Measurements from ENCODE around the gene ST3GAL3. TPM values are rescaled to one million over a fixed set of nuclear protein-coding genes. Genes with fewer than 3 reads are reported as not detected.

ST3GAL3 gene
- total RNA-seq, 2 donors from 2014 or later = 13.8 to 35.0 TPM

DNA sequence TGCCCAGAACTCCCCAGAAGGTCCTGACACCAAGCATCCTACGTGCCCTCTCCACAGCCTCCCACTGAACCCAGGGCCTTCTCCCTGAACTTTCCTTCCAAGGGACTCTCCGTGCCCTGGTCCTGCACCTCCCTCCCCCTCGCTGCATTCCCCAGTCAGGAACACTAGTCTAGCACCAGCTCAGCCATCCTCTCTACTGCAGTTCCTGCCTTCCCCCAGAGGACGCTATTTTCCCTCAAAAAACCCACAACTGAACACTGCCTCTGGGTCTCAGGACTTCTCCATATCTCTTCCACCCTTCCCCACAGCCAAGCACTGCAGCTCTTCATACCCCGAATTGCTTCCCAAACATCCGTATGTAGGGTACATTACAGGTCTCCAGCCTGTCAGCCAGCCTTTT, 213.7 kb downstream of the ST3GAL3 start:
- WGBS = 91% methylated on average over 6 of the region's 6 CpGs

DNA sequence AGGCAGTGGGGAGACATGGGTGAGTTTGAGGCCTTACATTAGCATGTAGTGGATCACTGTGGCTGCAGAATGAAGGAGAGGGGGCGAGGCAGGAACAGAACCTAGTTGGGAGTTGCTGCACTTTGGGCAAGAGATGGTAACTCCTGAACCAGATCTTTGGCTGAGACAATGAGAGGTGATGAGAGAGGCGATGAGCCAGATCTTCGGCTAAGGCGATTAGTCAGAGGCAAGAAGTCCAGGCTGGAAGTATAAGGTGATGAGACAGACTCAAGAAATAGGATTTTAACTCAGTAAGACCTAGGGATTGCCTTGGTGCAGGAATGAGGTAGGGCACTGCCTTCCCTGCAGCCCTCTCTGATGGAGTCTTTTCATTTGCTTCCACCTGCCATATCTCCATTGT, 217.2 kb downstream of the ST3GAL3 start:
- Histone ChIP-seq H3K27me3 (replicated peaks; ENCODE audit: insufficient read depth) (no peaks in the 10 kb centered on the region), H3K9me3 (no peaks in the 10 kb centered on the region), H3K4me1 (replicated peaks) (no peaks in the 10 kb centered on the region), H3K4me3 (no peak overlapping the region), H3K36me3 (no peaks in the 10 kb centered on the region), H3K27ac (no peak overlapping the region)
- DNase-seq (ENCODE audit: low spot score) = no peak
- TF ChIP-seq CTCF (IDR thresholded peaks at IDR 0.05) = no peak
- TF ChIP-seq POLR2A (IDR thresholded peaks at IDR 0.05) = no peak
- no peak for TF ChIP-seq POLR2AphosphoS5 (IDR thresholded peaks at IDR 0.05)
- intact Hi-C loops (cut with DNase I) = no loop called here
- 72% methylated on average over 4 of the region's 4 CpGs for WGBS

More for the DNA sequence above, 213.7 kb downstream of the ST3GAL3 start:
- Histone ChIP-seq H3K4me1 (replicated peaks) (no peaks in the 10 kb centered on the region), H3K4me3 (no peak overlapping the region), H3K27me3 (replicated peaks; ENCODE audit: insufficient read depth) (no peaks in the 10 kb centered on the region), H3K36me3 (no peaks in the 10 kb centered on the region), H3K27ac (no peak overlapping the region), H3K9me3 (no peaks in the 10 kb centered on the region)
- intact Hi-C loops (cut with DNase I) = no loop called here
- TF ChIP-seq POLR2A (IDR thresholded peaks at IDR 0.05) (no peak), POLR2AphosphoS5 (IDR thresholded peaks at IDR 0.05) (no peak), CTCF (IDR thresholded peaks at IDR 0.05) (no peak)
- no peak for DNase-seq (ENCODE audit: low spot score)

DNA sequence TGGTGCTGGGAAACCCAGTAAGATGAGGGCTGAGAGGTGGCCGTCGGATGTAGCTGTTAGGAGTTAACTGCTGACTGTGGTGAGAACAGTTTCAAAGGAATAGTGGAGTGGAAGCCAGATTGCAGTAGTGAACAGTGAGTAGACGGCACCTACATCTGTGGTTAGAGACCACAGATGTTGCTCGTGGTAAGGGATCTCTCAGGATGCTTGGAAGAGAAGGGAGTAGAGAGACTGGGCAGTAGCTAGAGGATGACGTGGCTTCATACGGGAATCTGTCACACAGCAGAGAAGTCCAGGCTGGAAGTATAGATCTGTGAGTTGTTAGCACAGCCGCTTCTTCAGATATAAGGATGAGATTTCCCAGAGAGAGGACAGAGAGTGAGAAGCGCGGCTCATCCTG, 218.5 kb downstream of the ST3GAL3 start:
- 91% methylated on average over 9 of the region's 9 CpGs for WGBS
- no peaks in the 10 kb centered on the region for H3K9me3 ChIP-seq
- TF ChIP-seq CTCF (IDR thresholded peaks at IDR 0.05) (no peak), POLR2AphosphoS5 (IDR thresholded peaks at IDR 0.05) (no peak), POLR2A (IDR thresholded peaks at IDR 0.05) (no peak)
- DNase-seq (ENCODE audit: low spot score) = no peak
- no peaks in the 10 kb centered on the region for H3K36me3 ChIP-seq
- H3K27ac ChIP-seq = no peak overlapping the region
- H3K4me3 ChIP-seq = no peak overlapping the region
- H3K27me3 ChIP-seq (replicated peaks; ENCODE audit: insufficient read depth) = no peaks in the 10 kb centered on the region
- H3K4me1 ChIP-seq (replicated peaks) = no peaks in the 10 kb centered on the region
- intact Hi-C loops (cut with DNase I) = no loop called here

- no peak for DNase-seq (ENCODE audit: low spot score)
- TF ChIP-seq CTCF (IDR thresholded peaks at IDR 0.05) (peak in 3 of 4 experiments; percentile 14 to 37 (median 35)), POLR2AphosphoS5 (IDR thresholded peaks at IDR 0.05) (no peak)
- Histone ChIP-seq H3K36me3 (no peaks in the 10 kb centered on the region), H3K27me3 (replicated peaks; ENCODE audit: insufficient read depth) (no peaks in the 10 kb centered on the region), H3K9me3 (no peaks in the 10 kb centered on the region), H3K4me1 (replicated peaks) (no peaks in the 10 kb centered on the region), H3K4me3 (no peak overlapping the region), H3K27ac (no peak overlapping the region)
- 97% methylated on average over 6 of the region's 10 CpGs for WGBS
- intact Hi-C loops (cut with DNase I) = loop anchor here (5.0 kb wide), 1 partner anchor 403 kb away; no protein-coding TSS in a partner anchor
Measured at GRCh38 chr1:43930168-43930948, 223.0 kb downstream of the ST3GAL3 start.

- intact Hi-C loops (cut with DNase I) = loop anchor here (5.0 kb wide), 1 partner anchor 404 kb away; no protein-coding TSS in a partner anchor
- 65% methylated on average over 4 of the region's 4 CpGs for WGBS
- no peak overlapping the region for H3K4me3 ChIP-seq
- H3K4me1 ChIP-seq (replicated peaks) = no peaks in the 10 kb centered on the region
- H3K36me3 ChIP-seq = no peaks in the 10 kb centered on the region
- H3K27ac ChIP-seq = no peak overlapping the region
- no peak for DNase-seq (ENCODE audit: low spot score)
- TF ChIP-seq POLR2AphosphoS5 (IDR thresholded peaks at IDR 0.05) = no peak
- no peak for TF ChIP-seq CTCF (IDR thresholded peaks at IDR 0.05)
- TF ChIP-seq POLR2A (IDR thresholded peaks at IDR 0.05) = no peak
- no peaks in the 10 kb centered on the region for H3K9me3 ChIP-seq
- no peaks in the 10 kb centered on the region for H3K27me3 ChIP-seq (replicated peaks; ENCODE audit: insufficient read depth)
Measured at GRCh38 chr1:43930949-43931275, 223.6 kb downstream of the ST3GAL3 start.

Data from prostate gland (tissue), 2 donors.